IMR-90 (cell line): ENCODE data around the gene CRYBG2. TPM values are rescaled to one million over a fixed set of nuclear protein-coding genes. Genes with fewer than 3 reads are reported as not detected.

Experiments
- ATAC-seq: fragments of 200-7000 bp; cut with Tn5 transposase; 2 replicates; pipeline ENCODE4 v1.9.1; 2020; ENCODE audit warnings: low read depth, mild to moderate bottlenecking, moderate library complexity
- BruUV-seq: library from RNA; stranded (reverse); fragments of 400-500 nt; replicated peaks from 2 replicates; lab custom pipeline; 2021; lab: Mats Ljungman, UMichigan
- CTCF ChIA-PET: fragments of 300-600 bp; formaldehyde crosslinking; extraction: SDS; loops from one replicate; lab custom pipeline; 2021; ENCODE audit warnings: antibody characterized with exemption; lab: Yijun Ruan, JAX
- POLR2A ChIA-PET: fragments of 300-600 bp; sonication (Branson Sonifier 250); formaldehyde crosslinking; loops from one replicate; lab custom pipeline; 2022; ENCODE audit warnings: antibody characterized with exemption; ENCODE audit not compliant: unreplicated experiment; lab: Charles Lee
- DNase-seq: peaks from one replicate; pipeline ENCODE4 v3.0.0; 2013
- H2AFZ ChIP-seq: replicated peaks from 2 replicates; pipeline ENCODE3; 2013; ENCODE audit warnings: low read length, mild to moderate bottlenecking; ENCODE audit not compliant: poor library complexity
- H2AK5ac ChIP-seq: 2 replicates; pipeline ENCODE4 v1.6.1; 2013; ENCODE audit warnings: low read depth, low read length, inconsistent platforms
- H2AK9ac ChIP-seq: replicated peaks from 2 replicates; pipeline ENCODE3; 2013; ENCODE audit warnings: mild to moderate bottlenecking, low read depth, low read length, moderate library complexity; ENCODE audit not compliant: poor library complexity
- H2BK120ac ChIP-seq: 2 replicates; pipeline ENCODE4 v1.6.1; 2013; ENCODE audit warnings: low read depth, low read length, inconsistent platforms
- H2BK15ac ChIP-seq: 3 replicates; pipeline ENCODE4 v1.6.1; 2013; ENCODE audit warnings: low read depth, low read length, inconsistent platforms
- H2BK20ac ChIP-seq: 2 replicates; pipeline ENCODE4 v1.6.1; 2013; ENCODE audit warnings: low read depth, mild to moderate bottlenecking, inconsistent platforms, low read length, moderate library complexity
- H2BK5ac ChIP-seq: 2 replicates; pipeline ENCODE4 v1.6.1; 2013; ENCODE audit warnings: mild to moderate bottlenecking, low read depth, low read length, inconsistent platforms; ENCODE audit not compliant: poor library complexity, severe bottlenecking
- H3K14ac ChIP-seq: replicated peaks from 2 replicates; pipeline ENCODE4 v1.6.1; 2013; ENCODE audit warnings: low read depth, low read length, inconsistent platforms
- H3K18ac ChIP-seq: 2 replicates; pipeline ENCODE4 v1.6.1; 2013; ENCODE audit warnings: low read depth, low read length, control low read depth
- H3K23ac ChIP-seq: 2 replicates; pipeline ENCODE4 v1.6.1; 2013; ENCODE audit warnings: low read depth, low read length, inconsistent platforms
- H3K27ac ChIP-seq: 2 replicates; pipeline ENCODE4 v1.5.1; 2013; ENCODE audit warnings: mild to moderate bottlenecking, control low read depth, low read length; ENCODE audit not compliant: insufficient read depth
- H3K27me3 ChIP-seq: 2 replicates; pipeline ENCODE4 v1.6.1; 2013; ENCODE audit warnings: low read length; ENCODE audit not compliant: control insufficient read depth, insufficient read depth
- H3K36me3 ChIP-seq: 2 replicates; pipeline ENCODE4 v1.6.1; 2013; ENCODE audit warnings: low read length, mixed read lengths; ENCODE audit not compliant: control insufficient read depth, insufficient read depth
- H3K4ac ChIP-seq: 2 replicates; pipeline ENCODE4 v1.6.1; 2013; ENCODE audit warnings: low read depth, low read length, inconsistent platforms
- H3K4me1 ChIP-seq: 2 replicates; pipeline ENCODE4 v1.6.1; 2013; ENCODE audit warnings: low read length, mixed read lengths; ENCODE audit not compliant: control insufficient read depth, insufficient read depth
- H3K4me2 ChIP-seq: 2 replicates; pipeline ENCODE4 v1.6.1; 2013; ENCODE audit warnings: low read depth, mild to moderate bottlenecking, control low read depth, low read length, moderate library complexity
- H3K4me3 ChIP-seq: 2 replicates; pipeline ENCODE4 v1.5.1; 2013; ENCODE audit warnings: low read depth, mild to moderate bottlenecking, control low read depth, low read length, moderate library complexity; ENCODE audit not compliant: insufficient read depth
- H3K56ac ChIP-seq: 2 replicates; pipeline ENCODE4 v1.6.1; 2013; ENCODE audit warnings: low read length, inconsistent platforms; ENCODE audit not compliant: insufficient read depth; ENCODE audit errors: extremely low read depth
- H3K79me1 ChIP-seq, 2 experiments: 2 replicates each; pipeline ENCODE4 v1.6.1; 2013; ENCODE audit warnings: low read length in 2 of 2, inconsistent platforms in 1 of 2, low read depth in 1 of 2
- H3K9ac ChIP-seq: 2 replicates; pipeline ENCODE4 v1.6.1; 2013; ENCODE audit warnings: low read depth, low read length, control low read depth
- H3K9me1 ChIP-seq: 2 replicates; pipeline ENCODE4 v1.6.1; 2013; ENCODE audit warnings: low read length, inconsistent platforms; ENCODE audit not compliant: insufficient read depth
- H3K9me3 ChIP-seq: 2 replicates; pipeline ENCODE4 v1.6.1; 2013; ENCODE audit warnings: low read length; ENCODE audit not compliant: control insufficient read depth, insufficient read depth
- H4K20me1 ChIP-seq: 2 replicates; pipeline ENCODE4 v1.6.1; 2013; ENCODE audit warnings: low read length, inconsistent platforms; ENCODE audit not compliant: insufficient read depth
- H4K5ac ChIP-seq: 2 replicates; pipeline ENCODE4 v1.6.1; 2013; ENCODE audit warnings: mild to moderate bottlenecking, low read depth, low read length, control low read depth
- H4K8ac ChIP-seq, 2 experiments: 2 replicates each; pipeline ENCODE4 v1.6.1; 2013; ENCODE audit warnings: low read depth in 2 of 2, low read length in 2 of 2, control low read depth in 1 of 2, inconsistent platforms in 1 of 2
- H4K91ac ChIP-seq: 2 replicates; pipeline ENCODE4 v1.6.1; 2013; ENCODE audit warnings: low read depth, low read length, inconsistent platforms; ENCODE audit not compliant: insufficient read depth
- CEBPB ChIP-seq: IDR thresholded peaks from 2 replicates; pipeline ENCODE4 v1.6.1; 2012; ENCODE audit warnings: low read depth, low read length, improper control_type of control experiment
- MXI1 ChIP-seq: IDR thresholded peaks from 2 replicates; pipeline ENCODE4 v1.6.1; 2012; ENCODE audit warnings: low read depth, mild to moderate bottlenecking, low read length, moderate library complexity, borderline replicate concordance
- NFE2L2 ChIP-seq: fragments of 150-350 bp; IDR thresholded peaks from 2 replicates; pipeline ENCODE4 v1.6.1; 2016; ENCODE audit warnings: low read depth, mild to moderate bottlenecking, low read length
- RFX5 ChIP-seq: IDR thresholded peaks from 2 replicates; pipeline ENCODE4 v1.8.0; 2012; ENCODE audit warnings: low read depth, mild to moderate bottlenecking, low read length, moderate library complexity
- WGBS, 2 experiments: methylation state at CpG; one replicate each; pipeline versions ENCODE4 v1.1.5 to v1.1.7; 2013; ENCODE audit warnings: missing lambda C conversion rate in 2 of 2; ENCODE audit not compliant: insufficient read length in 1 of 2; ENCODE audit errors: extremely low coverage in 2 of 2; 5-methylcytosine and 5-hydroxymethylcytosine counted together
- dilution Hi-C: fragments of 300-500 bp; cut with HindIII; formaldehyde crosslinking; loops from one replicate; pipeline ENCODE4 v1.14.3; 2018; ENCODE audit warnings: low sequenced_read_pairs; ENCODE audit not compliant: unreplicated experiment
- in situ Hi-C: fragments of 300-500 bp; cut with MboI; formaldehyde crosslinking; loops from 3 replicates; pipeline ENCODE4 v1.14.3; 2019; ENCODE audit warnings: low sequenced_read_pairs, inconsistent platforms, mixed read lengths
- intact Hi-C: fragments of 100-400 bp; cut with micrococcal nuclease; formaldehyde crosslinking; loops from 2 replicates; pipeline ENCODE4 v1.10.0; 2022
- polyA plus RNA-seq, 3 experiments: library from polyadenylated mRNA; depleted of rRNA; stranded (reverse); fragments of >200 nt; gene quantifications; 2 replicates each; pipeline ENCODE4 v1.2.3, GENCODE V29; 2012; ENCODE audit warnings: low replicate concordance in 1 of 3
- total RNA-seq: library from RNA; depleted of rRNA; stranded (reverse); fragments of >200 nt; gene quantifications from 2 replicates; pipeline ENCODE4 v1.2.3, GENCODE V29; 2012

CRYBG2 gene
- total and polyA plus RNA-seq, 2 of the 4 experiments (the other 2 are of a cell fraction): not detected

DNA sequence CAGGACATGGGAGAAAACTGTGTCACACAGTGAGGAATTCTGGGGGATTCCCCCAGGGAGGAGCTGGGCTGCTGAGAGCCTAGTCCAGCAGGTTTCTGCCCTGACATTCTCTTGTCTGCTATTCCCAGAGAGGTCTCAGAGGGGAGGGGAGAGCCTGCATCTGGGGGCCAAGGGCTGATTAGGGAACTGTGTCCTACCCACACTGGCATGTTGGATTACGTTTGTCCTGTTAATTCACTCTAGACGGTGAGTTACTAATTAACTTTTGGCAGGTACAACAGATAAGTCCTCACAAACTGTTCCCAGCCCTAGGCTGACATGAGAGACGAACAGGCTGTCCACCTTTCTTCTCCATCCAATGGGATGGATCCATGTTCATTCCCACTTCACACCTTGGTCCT, 76.7 kb downstream of the CRYBG2 start:
- dilution Hi-C loops: no loop called here
- H3K9me1 ChIP-seq: peaks cover 26% of the 10 kb centered on the region
- H2BK5ac ChIP-seq: peak overlapping the region; percentile 78
- no peak for TF ChIP-seq MXI1
- TF ChIP-seq NFE2L2: no peak
- TF ChIP-seq CEBPB: no peak
- TF ChIP-seq RFX5: no peak
- no peaks in the 10 kb centered on the region for H3K27me3 ChIP-seq
- peak overlapping the region; percentile 1; the same call in 1 of the 2 replicates for H3K27ac ChIP-seq
- H4K20me1 ChIP-seq: peaks cover 37% of the 10 kb centered on the region
- no TSS peak for BruUV-seq
- H3K4ac ChIP-seq: peak overlapping the region; percentile 70
- H3K9me3 ChIP-seq: no peaks in the 10 kb centered on the region
- ATAC-seq: no peak
- no peak overlapping the region for H2AFZ ChIP-seq
- ChIA-PET POLR2A (no interaction called here), CTCF (no interaction called here)
- peaks cover 14% of the 10 kb centered on the region for H3K36me3 ChIP-seq
- no peak overlapping the region for H3K56ac ChIP-seq
- intact Hi-C loops: loop anchor here (5.0 kb wide), 1 partner anchor 240 kb away; no protein-coding TSS in a partner anchor
- no peak overlapping the region for H4K5ac ChIP-seq
- peaks cover 40% of the 10 kb centered on the region for H3K4me1 ChIP-seq
- H2AK5ac ChIP-seq: peak overlapping the region; percentile 86; the same call in 1 of the 2 replicates
- no peak overlapping the region for H3K4me3 ChIP-seq
- in situ Hi-C loops: no loop called here
- peak overlapping the region; percentile 47 for H2AK9ac ChIP-seq
- H2BK20ac ChIP-seq: 0 out of 2 replicates have a peak overlapping the region, but pooled peaks have one; percentile 57
- H3K18ac ChIP-seq: no peak overlapping the region
- peak overlapping the region; percentile 68; the same call in 1 of the 2 replicates for H2BK120ac ChIP-seq
- H4K8ac ChIP-seq: peak overlapping the region in 1 of 2 experiments; percentile 22; a peak in 1 of 4 replicates
- no peak for DNase-seq
- no peak overlapping the region for H3K4me2 ChIP-seq
- H3K23ac ChIP-seq: no peak overlapping the region
- no CpG with 5 or more reads among the region's 3 CpGs for WGBS, 2 experiments
- no peak overlapping the region for H3K9ac ChIP-seq
- peak overlapping the region; percentile 26; the same call in 1 of the 2 replicates for H4K91ac ChIP-seq
- H3K14ac ChIP-seq: no peak overlapping the region; the same call in none of the 2 replicates
- H2BK15ac ChIP-seq: peak overlapping the region; percentile 18; the same call in 1 of the 3 replicates
- peaks cover 12 to 47% of the 10 kb centered on the region in 2 experiments; a peak in 3 of 4 replicates for H3K79me1 ChIP-seq
